Measurements from ENCODE around the gene CYP3A7. TPM values are rescaled to one million over a fixed set of nuclear protein-coding genes. Genes with fewer than 3 reads are reported as not detected.

CYP3A7 gene
- total and polyA plus RNA-seq, 2 donors (not counting 3 experiments of a cell fraction or from before 2014, with no cell fraction given) = not detected

DNA sequence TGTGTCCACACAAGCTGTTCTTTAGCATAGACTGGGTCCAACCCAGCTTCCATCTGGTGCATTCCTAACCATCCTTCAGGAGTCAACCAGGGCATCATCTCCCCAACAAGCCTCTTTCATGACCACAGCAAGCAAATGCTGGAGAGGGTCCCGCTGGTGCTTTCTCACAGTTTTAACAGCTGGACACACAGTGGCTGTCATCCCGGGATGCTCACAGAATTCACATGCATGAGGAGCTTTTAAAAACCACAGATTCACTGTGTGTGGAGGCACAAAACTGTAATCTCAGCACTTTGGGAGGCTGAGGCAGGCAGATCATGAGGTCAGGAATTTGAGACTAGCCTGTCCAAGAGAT, 6.4 kb upstream of the CYP3A7 start:
- H3K27ac ChIP-seq (ENCODE audit: insufficient read depth, low read depth, low read length) = no peak overlapping the region
- H3K27me3 ChIP-seq (ENCODE audit: control insufficient read depth in 2 of 2, insufficient read depth in 2 of 2, low read length in 2 of 2) = peaks cover 0 to 2% of the 10 kb centered on the region in 2 experiments
- no peaks in the 10 kb centered on the region for H4K20me1 ChIP-seq (replicated peaks; ENCODE audit: control insufficient read depth, extremely low read depth, insufficient read depth, low read length)
- ChIA-PET CTCF (no interaction called here), POLR2A (no interaction called here)
- no peak overlapping the region for H3K9ac ChIP-seq (replicated peaks; ENCODE audit: extremely low read depth, insufficient read depth, low read length)
- no peak overlapping the region for H3K4me2 ChIP-seq (ENCODE audit: insufficient read depth, low read length)
- no peaks in the 10 kb centered on the region for H3K79me2 ChIP-seq (ENCODE audit: control insufficient read depth, insufficient read depth, low read length)
- no peak overlapping the region for H2AFZ ChIP-seq (ENCODE audit: low read depth, low read length)
- no peaks in the 10 kb centered on the region for H3K36me3 ChIP-seq (ENCODE audit: control insufficient read depth in 2 of 2, extremely low read depth in 1 of 2, insufficient read depth in 2 of 2, low read length in 2 of 2)
- no peak for TF ChIP-seq POLR2A (IDR thresholded peaks at IDR 0.05; ENCODE audit: low read depth, low read length)
- TF ChIP-seq, protein P1, sequence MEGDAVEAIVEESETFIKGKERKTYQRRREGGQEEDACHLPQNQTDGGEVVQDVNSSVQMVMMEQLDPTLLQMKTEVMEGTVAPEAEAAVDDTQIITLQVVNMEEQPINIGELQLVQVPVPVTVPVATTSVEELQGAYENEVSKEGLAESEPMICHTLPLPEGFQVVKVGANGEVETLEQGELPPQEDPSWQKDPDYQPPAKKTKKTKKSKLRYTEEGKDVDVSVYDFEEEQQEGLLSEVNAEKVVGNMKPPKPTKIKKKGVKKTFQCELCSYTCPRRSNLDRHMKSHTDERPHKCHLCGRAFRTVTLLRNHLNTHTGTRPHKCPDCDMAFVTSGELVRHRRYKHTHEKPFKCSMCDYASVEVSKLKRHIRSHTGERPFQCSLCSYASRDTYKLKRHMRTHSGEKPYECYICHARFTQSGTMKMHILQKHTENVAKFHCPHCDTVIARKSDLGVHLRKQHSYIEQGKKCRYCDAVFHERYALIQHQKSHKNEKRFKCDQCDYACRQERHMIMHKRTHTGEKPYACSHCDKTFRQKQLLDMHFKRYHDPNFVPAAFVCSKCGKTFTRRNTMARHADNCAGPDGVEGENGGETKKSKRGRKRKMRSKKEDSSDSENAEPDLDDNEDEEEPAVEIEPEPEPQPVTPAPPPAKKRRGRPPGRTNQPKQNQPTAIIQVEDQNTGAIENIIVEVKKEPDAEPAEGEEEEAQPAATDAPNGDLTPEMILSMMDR (IDR thresholded peaks at IDR 0.05; ENCODE audit: extremely low read depth in 1 of 2, insufficient read depth in 1 of 2, low read depth in 1 of 2, low read length in 2 of 2) = no peak
- no peak for TF ChIP-seq GATA2 (IDR thresholded peaks at IDR 0.05; ENCODE audit: insufficient read depth, insufficient read length, low read depth, low read length)
- no peak for TF ChIP-seq EZH2 (IDR thresholded peaks at IDR 0.05; ENCODE audit: borderline replicate concordance, low read depth, low read length, severe bottlenecking)
- TF ChIP-seq POLR2AphosphoS5 (IDR thresholded peaks at IDR 0.05; ENCODE audit: insufficient read depth, low read depth, low read length) = no peak
- no peak for TF ChIP-seq FOS (IDR thresholded peaks at IDR 0.05; ENCODE audit: borderline replicate concordance, insufficient read depth, low read length)
- no peak for TF ChIP-seq JUN (IDR thresholded peaks at IDR 0.05; ENCODE audit: borderline replicate concordance, insufficient read depth, insufficient read length, low read depth)
- no peak overlapping the region for H3K4me3 ChIP-seq (replicated peaks in 1 of 3; ENCODE audit: insufficient read depth in 1 of 3, low read depth in 1 of 3, low read length in 3 of 3)
- no TSS peak for BruUV-seq (replicated peaks)
- no peaks in the 10 kb centered on the region for H3K9me3 ChIP-seq (replicated peaks; ENCODE audit: control insufficient read depth, insufficient read depth, low read length)
- no peaks in the 10 kb centered on the region for H3K4me1 ChIP-seq (ENCODE audit: control insufficient read depth, extremely low read depth, insufficient read depth, low read length)
- FAIRE-seq (no peak), DNase-seq (ENCODE audit: low read depth, low spot score) (no peak)
- no peaks in the 10 kb centered on the region for H3K9me1 ChIP-seq (replicated peaks; ENCODE audit: control insufficient read depth, extremely low read depth, insufficient read depth, low read length)
- dilution Hi-C loops (cut with MboI; ENCODE audit: extremely low pct_ligation_motif_present, low sequenced_read_pairs) = no loop called here
- intact Hi-C loops (cut with micrococcal nuclease) = no loop called here

All from endothelial cell of umbilical vein (primary cell).